Epithelial cell of esophagus (primary cell): ENCODE measurements around the gene NELL1.
"Not testable (repeated sequence)": the region's sequence is repeated elsewhere in the genome, so short reads cannot be mapped to it uniquely, and the experiment has no call there.

Source experiments
- DNase-seq: peaks from one replicate; pipeline ENCODE4 v3.0.0; 2010; ENCODE audit warnings: low read depth
- H3K4me3 ChIP-seq: 2 replicates; pipeline ENCODE4 v1.5.1; 2011; ENCODE audit warnings: mild to moderate bottlenecking, low read length, control low read depth
- TF ChIP-seq, protein P1 (sequence below): IDR thresholded peaks from 2 replicates; pipeline ENCODE4 v1.5.1; 2011; ENCODE audit warnings: low read depth, mild to moderate bottlenecking, low read length, control low read depth, inconsistent platforms; ENCODE audit not compliant: insufficient read depth; ENCODE audit errors: missing control alignments

NELL1 gene

DNA sequence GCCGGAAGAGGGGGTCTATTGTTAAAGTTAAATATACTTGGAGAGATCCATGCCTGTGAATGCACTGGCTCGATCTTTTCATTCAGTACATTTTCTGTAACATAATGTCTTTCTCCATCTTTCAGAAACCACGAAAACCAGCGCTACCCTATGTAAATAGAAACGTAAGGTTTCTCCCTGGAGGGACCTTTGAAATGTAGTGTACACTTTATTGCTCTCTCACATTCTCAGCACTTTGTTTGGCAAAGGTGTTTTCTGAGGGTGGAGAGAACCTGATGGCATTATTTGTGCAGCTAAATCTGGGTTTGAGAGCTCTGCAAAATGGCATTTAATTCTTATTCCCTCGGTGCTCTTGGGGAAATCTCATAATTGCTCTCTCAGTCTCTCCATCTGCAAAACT lies 468.4 kb downstream of the NELL1 start:
- TF ChIP-seq, protein P1, sequence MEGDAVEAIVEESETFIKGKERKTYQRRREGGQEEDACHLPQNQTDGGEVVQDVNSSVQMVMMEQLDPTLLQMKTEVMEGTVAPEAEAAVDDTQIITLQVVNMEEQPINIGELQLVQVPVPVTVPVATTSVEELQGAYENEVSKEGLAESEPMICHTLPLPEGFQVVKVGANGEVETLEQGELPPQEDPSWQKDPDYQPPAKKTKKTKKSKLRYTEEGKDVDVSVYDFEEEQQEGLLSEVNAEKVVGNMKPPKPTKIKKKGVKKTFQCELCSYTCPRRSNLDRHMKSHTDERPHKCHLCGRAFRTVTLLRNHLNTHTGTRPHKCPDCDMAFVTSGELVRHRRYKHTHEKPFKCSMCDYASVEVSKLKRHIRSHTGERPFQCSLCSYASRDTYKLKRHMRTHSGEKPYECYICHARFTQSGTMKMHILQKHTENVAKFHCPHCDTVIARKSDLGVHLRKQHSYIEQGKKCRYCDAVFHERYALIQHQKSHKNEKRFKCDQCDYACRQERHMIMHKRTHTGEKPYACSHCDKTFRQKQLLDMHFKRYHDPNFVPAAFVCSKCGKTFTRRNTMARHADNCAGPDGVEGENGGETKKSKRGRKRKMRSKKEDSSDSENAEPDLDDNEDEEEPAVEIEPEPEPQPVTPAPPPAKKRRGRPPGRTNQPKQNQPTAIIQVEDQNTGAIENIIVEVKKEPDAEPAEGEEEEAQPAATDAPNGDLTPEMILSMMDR = no peak

DNA sequence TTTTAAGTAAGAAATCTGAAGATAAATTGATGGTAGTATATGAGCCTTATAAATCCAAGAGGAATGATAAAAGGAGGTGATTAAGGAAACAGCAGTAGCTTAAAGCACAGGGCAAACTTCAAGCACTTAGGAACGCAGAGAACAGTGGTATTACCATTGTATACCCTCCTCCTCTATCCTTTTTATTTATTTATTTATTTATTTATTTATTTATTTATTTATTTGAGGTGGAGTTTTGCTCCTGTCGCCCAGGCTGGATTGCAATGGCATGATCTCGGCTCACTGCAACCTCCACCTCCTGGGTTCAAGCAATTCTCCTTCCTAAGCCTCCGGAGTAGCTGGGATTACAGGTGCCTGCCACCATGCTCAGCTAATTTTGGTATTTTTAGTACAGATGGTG lies 472.2 kb downstream of the NELL1 start:
- not testable (repeated sequence) for H3K4me3 ChIP-seq, DNase-seq

More for the DNA sequence above, 468.4 kb downstream of the NELL1 start:
- no peak for DNase-seq
- no peak overlapping the region for H3K4me3 ChIP-seq

DNA sequence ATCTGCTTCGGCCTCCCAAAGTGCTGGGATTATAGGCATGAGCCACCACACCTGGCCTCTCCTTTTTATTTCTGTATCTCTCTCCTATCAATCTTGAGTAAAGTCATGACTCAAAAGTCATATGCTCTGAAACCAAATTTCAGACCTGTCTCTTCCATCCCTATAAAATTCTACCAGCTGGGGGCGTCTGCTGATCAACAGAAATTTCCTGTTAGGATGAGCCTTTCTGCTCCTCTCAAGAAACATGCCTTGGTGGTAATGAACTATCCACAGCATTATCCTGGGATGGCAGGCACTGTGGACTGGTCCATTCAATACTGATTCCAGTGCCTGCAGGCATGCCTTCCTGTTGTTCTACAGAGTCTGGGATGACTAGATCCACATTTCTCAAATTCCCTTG lies 472.6 kb downstream of the NELL1 start:
- TF ChIP-seq, protein P1 = peak; percentile 42
- DNase-seq = peak; percentile 33
- H3K4me3 ChIP-seq = no peak overlapping the region

DNA sequence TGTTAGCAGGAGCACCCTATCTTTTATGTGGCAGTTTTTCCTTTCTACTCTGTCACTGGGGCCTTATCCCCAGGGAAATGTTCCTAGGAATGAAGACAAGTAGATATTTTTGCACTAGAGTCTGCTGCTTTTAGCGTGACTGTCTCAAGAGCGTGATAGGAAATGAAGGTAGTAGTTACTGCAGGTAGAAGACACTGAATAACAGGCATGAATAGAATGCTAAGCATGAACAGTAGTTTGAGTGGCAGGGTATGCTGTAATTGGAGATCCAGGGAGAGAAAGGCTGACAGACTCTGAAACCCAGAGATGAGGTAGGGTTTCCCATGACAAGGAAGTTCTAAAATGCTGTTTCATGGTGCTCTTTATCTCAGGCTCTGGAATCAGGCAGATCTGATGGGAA lies 475.1 kb downstream of the NELL1 start:
- TF ChIP-seq, protein P1 = no peak
- H3K4me3 ChIP-seq = no peak overlapping the region
- DNase-seq = no peak

DNA sequence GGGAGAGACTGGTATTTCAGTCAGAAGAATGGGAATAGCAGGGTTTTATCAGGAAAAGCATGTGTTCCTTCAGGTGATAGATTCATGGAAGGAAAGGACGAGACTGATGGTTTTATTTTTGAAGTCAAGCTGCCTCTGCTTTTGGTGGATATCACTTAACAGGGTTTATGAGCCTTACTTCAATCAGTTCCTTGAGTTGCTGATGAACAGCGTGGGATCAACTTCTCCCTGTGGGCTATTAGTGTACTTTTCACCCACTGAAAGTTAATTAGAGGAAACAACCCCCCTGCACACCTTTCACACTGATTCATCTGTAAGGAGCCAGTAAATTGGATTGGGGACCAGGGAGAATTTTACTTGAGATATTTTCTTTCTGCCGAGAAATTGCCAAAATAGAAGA lies 479.0 kb downstream of the NELL1 start:
- TF ChIP-seq, protein P1 = no peak
- DNase-seq = no peak

DNA sequence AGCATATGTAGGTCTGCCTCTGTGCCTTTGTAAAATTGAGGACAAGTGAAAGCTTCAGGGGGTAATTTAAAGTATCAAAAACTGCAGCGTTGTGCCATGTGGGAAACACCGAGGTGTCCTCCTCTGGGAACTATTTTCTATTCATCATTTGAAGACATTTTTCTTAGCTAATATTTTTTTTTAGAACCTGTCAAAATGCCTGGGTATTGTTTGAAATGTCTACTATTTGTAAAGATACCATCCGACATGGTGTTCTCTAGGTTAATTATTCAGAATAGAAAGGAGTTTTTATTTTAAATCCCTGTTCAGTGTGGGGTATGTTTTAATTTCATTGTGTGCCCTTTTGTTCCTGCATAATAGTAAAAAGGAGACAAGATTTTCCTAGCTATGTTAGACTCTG lies 490.8 kb downstream of the NELL1 start:
- H3K4me3 ChIP-seq = no peak overlapping the region
- TF ChIP-seq, protein P1 = no peak
- no peak for DNase-seq

More for the DNA sequence above, 479.0 kb downstream of the NELL1 start:
- H3K4me3 ChIP-seq = no peak overlapping the region

DNA sequence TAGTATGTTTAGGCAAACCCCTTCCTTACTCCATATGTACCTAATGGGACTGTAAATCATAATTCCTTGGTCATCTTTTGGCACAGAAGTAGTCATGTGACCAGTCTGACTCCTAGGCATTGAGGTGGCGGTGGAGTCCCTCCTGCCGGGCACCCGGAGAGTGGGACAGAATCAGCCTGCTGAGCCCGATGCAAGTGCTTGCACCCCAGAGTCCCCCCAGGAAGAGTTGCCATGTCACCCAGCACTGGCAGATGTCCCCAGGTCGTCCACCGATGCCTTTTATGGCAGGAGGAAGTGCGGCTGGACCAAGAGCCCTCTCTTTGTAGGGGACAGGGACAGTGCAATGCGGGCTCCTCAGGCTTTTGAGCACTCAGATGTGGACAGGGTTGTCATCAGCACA lies 500.3 kb downstream of the NELL1 start:
- no peak for DNase-seq
- TF ChIP-seq, protein P1 = no peak
- H3K4me3 ChIP-seq = no peak overlapping the region
